Measurements from ENCODE around the gene GALNTL6.

- TF ChIP-seq CTCF (IDR thresholded peaks at IDR 0.05) (no peak), POLR2A (IDR thresholded peaks at IDR 0.05) (no peak)
Observed at GRCh38 chr4:173037242-173037641, 1224.0 kb downstream of the GALNTL6 start.

Measured in testis (tissue), 2 donors.